ENCODE measurements around the gene TULP4.
"Not testable (repeated sequence)": the region's sequence is repeated elsewhere in the genome, so short reads cannot be mapped to it uniquely, and the experiment has no call there.

Gene TULP4

GRCh38 chr6:158398252-158399024 is 86.2 kb downstream of the TULP4 start:
- no peak for DNase-seq

DNA sequence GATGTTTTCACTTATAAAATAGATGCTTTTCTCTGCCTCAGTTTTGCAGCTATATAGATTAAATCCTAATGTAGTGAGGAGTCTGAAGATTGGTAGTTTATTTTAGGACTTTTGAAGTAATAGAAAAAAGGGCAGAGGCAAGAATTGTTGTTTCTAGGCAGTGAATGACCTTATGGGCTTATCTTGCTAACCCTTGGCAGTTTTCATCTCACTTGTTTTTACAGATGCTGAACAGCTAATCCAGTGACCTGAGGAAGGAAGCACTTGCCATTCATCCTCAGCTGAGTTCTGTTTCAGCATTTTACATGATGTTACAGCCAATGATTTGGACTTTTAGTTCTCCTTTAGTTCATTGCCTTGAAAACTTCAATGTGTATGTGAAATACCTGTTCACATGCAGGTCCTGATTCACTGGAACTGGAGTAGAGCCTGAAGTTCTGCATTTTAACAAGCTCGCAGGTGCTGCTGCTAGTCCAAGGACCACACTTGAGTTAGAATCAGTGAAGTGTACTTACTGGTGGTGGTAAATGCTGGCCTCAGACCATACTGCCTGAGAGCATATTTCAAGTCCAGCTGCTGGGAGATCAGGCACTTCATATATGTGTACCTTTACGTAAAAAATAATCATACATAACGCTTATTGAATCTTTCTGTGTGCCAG is 86.9 kb downstream of the TULP4 start:
- no peak for DNase-seq

GRCh38 chr6:158402184-158402583 is 89.9 kb downstream of the TULP4 start:
- no peak for DNase-seq

GRCh38 chr6:158405321-158405831 is 93.1 kb downstream of the TULP4 start:
- not testable (repeated sequence) for DNase-seq

DNA sequence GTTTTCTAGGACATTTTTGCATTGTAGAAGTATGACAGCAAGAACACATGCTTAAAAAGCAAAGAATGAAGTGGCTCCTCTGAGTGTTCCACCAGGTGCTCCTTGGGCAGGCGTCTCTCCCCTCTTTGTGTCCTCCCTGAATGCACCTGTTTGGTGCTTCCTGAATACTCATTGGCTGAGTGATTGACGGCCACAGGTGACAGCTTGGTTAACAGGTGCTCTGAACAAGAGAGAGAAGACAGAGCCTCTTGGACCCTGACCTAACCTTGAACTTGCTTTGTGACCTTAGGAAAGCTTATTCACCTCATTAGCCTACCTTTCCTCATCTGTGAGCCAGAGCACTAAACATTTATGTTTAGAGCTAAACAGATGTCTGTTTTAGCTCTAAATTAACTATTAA is 93.7 kb downstream of the TULP4 start:
- no peak for DNase-seq

- DNase-seq = no peak
Observed at GRCh38 chr6:158406736-158407135, 94.5 kb downstream of the TULP4 start.

DNA sequence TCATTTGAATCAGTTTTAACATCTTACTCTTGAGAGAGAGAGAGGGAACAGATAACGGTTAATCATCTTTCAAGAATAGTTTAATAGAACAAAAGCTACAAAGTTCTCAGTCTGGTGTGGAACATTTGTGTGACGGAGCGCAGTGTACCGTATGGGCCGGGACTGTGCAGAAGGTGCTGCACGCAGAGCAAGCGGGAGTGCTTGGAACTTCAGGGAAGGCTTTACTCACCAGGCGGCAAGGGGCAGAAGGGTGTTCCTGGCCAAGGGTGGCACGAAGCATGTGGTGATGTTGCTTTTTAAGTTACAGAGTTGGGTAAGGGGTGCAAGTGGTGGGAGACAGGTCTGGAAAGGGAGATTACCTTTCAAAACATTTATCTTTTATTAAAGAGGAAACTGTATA is 95.7 kb downstream of the TULP4 start:
- DNase-seq = no peak

GRCh38 chr6:158408552-158409130 is 96.4 kb downstream of the TULP4 start:
- no peak for DNase-seq

- no peak for DNase-seq
Observed at GRCh38 chr6:158409451-158409850, 97.2 kb downstream of the TULP4 start.

DNA sequence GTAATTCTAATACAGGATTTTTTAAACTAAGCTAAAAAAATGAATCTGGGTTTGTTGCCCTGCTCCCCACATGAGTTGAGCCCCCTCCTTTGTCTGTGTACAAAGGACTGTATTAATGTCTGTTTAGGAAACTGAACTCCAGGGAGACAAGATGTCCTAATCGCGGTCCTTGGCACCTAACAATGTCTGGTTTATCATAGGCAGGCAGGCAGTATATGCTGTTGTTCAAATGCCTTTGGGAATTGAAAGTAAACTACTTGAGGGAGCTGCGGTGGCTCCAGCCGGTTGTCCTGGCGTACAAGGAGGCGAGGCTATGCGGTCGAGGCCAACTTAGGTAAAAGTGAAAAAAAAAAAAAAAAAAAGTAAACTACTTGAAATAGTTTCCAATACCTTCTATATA is 98.5 kb downstream of the TULP4 start:
- DNase-seq = no peak

DNA sequence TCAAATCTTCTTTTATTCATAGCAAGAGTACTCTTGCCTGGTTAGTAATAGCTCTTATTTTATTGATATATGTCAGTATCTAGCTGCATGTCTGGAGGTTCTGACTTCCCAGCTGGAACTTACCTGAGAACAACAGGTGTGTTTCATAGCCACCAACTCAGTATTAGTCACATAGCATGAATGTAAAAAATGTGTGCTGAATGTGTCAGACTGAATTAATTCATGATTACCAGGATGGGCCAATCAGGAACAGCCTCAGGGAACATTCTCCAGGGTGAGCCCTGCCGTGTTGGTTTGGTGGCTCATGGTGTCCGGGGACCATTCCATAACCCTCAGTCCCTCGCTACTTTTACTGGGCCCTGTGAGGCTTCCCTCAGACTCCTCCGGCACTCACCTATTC is 99.7 kb downstream of the TULP4 start:
- DNase-seq = no peak

DNA sequence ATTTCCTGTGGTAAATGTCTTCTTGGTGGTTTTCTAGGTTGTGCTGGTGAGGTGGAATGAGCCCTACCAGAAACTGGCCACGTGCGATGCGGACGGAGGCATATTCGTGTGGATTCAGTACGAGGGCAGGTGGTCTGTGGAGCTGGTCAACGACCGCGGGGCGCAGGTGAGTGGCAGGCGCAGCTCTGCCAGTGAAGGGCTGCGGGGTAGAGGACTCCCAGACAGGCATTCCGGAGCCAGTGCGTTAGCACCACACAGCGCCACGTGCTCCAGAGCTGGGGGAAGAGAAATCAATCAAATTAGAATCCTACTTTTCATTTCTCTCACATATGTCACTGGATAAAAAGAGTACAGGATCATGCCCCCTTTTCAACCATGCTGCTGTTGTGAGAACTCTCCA is 100.8 kb downstream of the TULP4 start:
- no peak for DNase-seq

DNA sequence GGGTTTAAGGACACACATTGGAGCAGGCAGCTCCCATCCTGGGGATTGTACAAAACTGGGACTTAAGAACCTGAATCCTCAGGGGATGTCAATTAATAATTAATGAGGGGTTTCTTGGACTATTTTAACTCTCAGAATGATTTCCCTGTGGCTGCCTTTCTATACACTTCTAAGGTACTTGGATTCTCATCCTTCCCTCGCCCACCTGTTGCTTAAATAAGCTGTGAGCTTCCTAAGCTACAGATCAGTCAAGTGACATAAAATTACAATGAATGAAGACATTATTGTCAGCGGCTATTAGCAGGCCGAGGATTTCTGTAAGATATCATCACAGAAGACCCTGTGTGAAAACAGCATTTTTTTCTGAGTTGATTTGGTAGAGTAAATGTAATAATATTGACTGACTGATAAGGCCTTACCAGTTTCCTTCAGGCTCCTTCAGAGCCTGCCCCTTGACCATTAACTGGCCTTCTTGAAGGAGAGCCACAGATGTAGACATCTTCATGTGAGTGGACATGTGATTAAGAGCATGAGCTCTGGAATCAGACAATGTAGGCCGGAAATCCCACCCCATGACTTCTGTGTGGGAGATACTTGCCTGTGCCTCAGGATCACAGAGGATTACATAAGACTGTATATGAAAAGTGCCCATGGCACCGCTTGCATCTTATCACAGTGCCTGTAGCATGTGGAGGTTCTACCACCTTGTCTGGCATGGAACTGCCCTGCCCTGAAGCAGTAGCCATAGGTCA is 101.7 kb downstream of the TULP4 start:
- DNase-seq = no peak

- no peak for DNase-seq
Observed at GRCh38 chr6:158414851-158415262, 102.6 kb downstream of the TULP4 start.

GRCh38 chr6:158415666-158416065 is 103.4 kb downstream of the TULP4 start:
- no peak for DNase-seq

- no peak for DNase-seq
Observed at GRCh38 chr6:158416883-158417759, 104.9 kb downstream of the TULP4 start.

DNA sequence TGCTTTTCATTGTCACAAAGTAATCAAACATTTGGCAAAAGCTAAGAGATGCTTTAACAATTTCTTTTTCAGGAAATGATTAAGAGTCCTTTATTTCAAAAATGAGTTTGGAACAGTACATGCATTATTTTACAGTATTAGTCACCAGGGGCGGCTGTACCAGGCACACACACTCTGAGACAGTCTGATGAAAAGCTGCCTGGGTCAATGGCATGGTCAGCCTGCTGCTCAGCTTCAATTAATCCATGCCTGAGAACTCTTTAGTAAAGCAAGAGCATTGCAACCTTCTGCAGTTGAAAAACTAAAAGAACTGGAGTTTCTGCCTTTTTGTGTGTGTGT is 105.5 kb downstream of the TULP4 start:
- no peak for DNase-seq

DNA sequence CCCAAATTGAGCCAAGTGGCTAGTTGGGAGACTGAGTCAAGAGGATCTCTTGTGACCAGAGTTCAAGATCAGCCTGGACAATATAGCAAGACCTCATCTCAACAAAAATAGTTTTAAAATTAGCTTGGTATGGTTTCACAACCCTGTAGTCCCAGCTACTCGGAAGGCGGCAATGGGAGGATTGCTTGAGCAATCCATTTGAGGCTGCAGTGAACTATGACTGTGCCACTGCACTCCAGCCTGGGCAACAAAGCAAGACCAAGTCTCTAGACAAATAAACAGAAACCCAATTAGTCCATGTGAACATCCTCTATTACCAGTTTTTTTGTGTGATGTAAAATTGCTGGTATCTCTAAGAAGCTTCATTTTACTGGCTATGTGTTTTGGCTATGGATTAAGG is 106.2 kb downstream of the TULP4 start:
- DNase-seq = no peak

- DNase-seq = no peak
Observed at GRCh38 chr6:158419339-158419909, 107.2 kb downstream of the TULP4 start.

GRCh38 chr6:158421381-158421780 is 109.1 kb downstream of the TULP4 start:
- DNase-seq = no peak

DNA sequence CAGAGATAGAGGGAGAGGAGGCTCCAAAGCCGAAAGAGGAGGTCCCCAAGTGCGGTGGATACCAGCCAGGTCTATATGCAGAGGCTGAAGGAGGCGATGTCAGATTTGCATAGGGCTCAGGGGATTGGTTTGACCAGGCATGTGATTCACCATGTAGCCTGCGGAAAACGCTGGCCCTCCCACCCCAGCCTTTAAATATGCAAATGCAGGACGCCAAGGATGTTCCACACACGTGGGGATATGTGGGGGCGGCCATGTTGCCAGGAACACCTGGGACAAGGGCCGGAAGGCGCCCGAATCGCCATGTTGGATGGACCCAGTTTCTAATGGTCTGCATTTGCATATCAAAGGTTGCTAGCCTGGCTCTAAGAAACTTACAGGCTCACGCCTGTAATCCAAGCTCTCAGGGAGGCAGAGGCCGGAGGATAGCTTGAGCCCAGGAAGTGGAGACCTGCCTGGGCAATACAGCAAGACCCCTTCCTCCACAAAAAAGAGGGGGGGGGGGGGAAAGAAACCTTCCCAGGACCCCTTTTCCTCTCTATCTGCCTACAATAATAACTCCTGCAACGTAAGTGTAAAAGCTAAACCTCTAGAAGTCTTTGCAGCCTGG is 110.5 kb downstream of the TULP4 start:
- no peak for DNase-seq

DNA sequence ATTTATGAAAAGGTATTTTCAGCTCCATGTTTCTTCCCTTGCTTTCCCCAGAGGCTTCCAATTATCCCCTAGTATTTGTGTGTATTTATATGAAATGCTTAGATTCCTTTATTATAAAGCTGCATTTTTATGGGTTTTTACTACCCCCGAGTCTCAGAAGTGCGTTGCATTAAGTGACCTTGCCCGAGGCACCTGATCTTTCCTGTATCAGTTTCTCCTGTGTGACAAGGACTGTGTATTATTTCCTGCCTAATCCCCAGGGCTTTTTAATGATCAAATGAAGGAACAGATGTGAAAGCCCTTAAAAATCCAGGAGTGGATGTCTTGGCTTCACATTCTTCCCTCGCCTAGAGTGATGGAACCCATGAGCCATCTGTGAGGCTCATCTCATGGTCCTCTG is 118.8 kb downstream of the TULP4 start:
- no peak for DNase-seq

All from central memory CD4-positive, alpha-beta T cell (primary cell).